Cortex of kidney (tissue), 1 donor: ENCODE data around the gene CRHR2.
"Not testable (repeated sequence)": the region's sequence is repeated elsewhere in the genome, so short reads cannot be mapped to it uniquely, and the experiment has no call there.

Experiments used
- DNase-seq: peaks from one replicate; lab custom pipeline; 2025; lab: John Stamatoyannopoulos, UW

CRHR2 gene

GRCh38 chr7:30682212-30683083 is at the start of gene CRHR2:
Gene CRHR2 (minus strand): TSS chr7:30682456. CDS start chr7:30682280, 176 bp downstream.
- DNase-seq: no peak

DNA sequence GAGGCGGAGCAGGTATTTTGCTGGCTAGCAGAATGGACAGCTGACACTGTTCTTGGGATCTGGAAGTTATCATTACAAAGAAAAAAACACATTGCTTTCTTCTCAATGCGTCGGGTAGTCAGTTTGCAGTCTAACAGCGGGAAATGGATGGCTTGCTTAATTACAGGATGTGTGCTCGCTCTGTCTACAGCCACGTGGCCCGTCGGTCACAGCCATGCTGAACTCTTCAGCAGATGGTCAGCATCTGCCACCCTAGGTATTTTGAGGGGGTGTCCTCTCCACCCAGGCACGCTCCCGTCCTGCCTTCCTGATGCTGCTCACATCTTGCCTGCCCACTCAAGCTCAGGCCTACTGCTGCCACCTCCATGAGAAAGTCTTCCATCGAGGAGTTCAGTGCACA is 49.3 kb upstream of the CRHR2 start:
- no peak for DNase-seq

GRCh38 chr7:30730996-30731395 is 48.7 kb upstream of the CRHR2 start:
- DNase-seq: no peak

DNA sequence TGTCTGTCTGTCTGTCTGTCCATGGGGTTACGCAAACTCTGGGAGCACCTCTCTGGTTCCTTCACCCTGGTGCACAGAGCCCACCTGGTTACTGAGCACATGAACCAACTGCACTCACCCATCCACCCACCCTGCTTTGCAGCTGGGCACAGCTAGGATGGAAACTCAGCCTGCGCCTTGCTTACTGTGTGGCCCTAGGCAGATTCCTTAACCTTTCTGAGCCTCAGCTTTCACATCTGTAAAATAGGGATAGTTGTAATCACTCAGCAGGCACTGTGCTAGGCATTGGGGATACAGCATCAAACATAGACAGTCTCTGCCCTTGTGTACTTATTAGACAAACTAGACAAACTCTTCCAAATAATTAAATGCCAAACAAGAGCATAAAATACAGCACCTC is 47.8 kb upstream of the CRHR2 start:
- DNase-seq: no peak

GRCh38 chr7:30729642-30730041 is 47.4 kb upstream of the CRHR2 start:
- no peak for DNase-seq

GRCh38 chr7:30728591-30729100 is 46.4 kb upstream of the CRHR2 start:
- no peak for DNase-seq

DNA sequence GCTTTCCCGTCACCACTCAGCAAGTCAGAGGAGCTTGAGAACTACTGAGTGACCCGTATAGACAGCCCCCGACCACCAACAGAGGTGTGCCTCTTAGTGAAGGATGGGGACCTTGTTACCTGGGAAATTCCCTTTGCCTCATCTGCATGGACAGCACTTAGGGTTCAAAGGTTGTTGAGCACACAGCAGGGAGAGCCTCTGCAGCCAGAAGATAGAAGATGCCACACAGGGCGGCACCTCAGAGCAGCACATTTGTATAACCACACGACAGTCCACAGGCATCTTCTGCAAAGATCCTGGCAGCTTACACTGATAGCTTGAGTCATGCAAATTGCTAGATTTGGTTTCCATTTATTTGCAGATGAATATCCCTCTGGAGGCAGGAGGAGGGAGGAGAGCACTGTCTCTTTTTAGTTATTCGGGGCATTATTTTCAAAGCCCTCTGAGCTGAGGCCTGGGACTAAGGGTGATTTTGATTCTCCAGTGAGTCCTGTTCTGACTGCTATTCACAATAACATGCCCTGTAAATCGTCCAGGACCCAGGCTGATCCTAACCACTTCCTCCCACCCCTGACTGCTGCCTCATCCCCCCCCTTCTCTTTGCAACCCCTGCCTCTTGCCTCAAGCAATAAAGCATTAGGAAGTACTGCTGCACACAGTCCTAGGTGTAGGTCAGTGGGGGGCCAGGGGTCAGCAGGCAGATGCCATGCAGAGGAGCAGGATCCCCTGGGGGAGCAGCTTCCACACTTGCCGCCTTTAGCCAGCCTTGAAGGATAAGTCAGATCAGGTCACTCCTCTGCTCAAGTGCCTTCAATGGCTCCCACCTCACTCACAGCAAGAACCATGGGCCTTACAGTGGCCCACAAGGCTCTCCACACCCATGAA is 45.0 kb upstream of the CRHR2 start:
- DNase-seq: no peak

- no peak for DNase-seq
These were observed 44.2 kb upstream of the CRHR2 start for GRCh38 chr7:30726296-30727006.

GRCh38 chr7:30723776-30724175 is 41.5 kb upstream of the CRHR2 start:
- no peak for DNase-seq

DNA sequence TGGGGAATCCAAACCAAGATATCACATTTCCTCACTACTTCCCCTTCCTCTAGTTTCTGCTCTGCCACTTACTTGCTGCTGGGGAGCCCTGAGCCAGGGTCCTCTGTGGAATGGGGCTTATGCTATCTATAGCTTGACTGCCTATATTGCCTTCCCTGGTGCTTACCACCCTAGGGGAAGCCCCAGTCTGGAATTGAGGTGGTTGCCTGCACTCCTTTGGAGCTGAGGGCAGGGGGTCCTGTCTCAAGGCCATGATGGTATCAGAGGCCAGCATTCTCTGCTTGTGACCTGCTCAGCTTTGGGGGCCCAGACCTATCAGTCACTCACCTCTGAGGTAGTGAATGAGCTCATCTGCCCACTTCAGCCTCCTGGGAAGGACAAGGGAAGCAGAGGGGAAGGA is 40.4 kb upstream of the CRHR2 start:
- DNase-seq: no peak

DNA sequence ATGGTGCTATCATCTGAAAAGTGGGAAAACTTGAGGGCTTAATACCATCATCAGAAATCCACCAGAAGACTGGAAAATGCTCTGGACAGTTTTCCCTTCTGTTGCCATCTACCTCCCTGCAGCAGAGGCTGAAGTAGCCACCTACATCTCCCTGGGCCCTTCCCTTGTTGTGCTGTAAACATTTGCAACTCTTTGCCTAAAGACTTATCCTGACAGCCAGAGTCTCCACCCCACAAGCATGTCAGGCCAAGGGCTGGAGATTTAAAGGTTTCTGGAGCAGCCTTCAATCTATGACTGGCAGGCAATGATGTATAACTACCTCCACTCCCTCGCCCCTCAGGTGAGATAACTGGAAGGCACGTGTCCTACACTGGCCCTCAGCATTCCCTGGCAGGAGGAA is 39.9 kb upstream of the CRHR2 start:
- no peak for DNase-seq

- no peak for DNase-seq
These were observed 39.0 kb upstream of the CRHR2 start for GRCh38 chr7:30721211-30721610.

DNA sequence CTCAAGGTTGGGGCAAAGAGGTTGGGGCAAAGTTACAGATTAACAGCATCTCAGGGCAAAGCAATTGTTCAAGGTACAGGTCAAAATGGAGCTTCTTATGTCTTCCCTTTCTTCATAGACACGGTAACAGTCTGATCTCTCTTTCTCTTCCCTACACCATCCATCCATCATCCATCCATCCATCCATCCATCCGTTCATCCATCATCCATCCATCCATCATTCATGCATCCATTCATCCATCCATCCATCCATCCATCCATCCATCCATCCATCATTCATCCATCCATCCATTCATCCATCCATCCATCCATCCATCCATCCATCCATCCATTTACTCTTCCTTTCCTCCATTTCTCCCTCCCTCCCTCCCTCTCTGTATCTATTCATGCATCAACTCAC is 37.2 kb upstream of the CRHR2 start:
- DNase-seq: not testable (repeated sequence)

DNA sequence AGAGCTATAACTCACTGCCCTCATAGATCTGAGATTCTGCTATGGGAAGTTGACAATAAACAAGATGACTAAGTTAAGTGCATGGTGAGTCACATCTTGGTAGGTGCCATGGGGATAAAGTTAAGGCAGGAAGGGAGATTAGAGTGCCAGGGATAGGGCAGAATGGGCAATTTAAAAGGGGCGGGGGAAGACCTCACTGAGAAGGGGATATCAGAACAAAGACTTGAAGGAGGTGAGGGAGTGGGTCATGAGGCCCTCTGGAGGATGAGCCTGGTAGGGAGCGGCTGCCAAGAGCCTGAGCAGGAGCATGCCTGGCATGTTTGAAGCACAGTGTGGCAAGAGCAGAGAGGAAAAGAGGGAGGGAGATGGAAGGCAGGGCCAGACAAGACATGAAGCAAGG is 34.9 kb upstream of the CRHR2 start:
- DNase-seq: no peak

- no peak for DNase-seq
These were observed 31.9 kb upstream of the CRHR2 start for GRCh38 chr7:30714129-30714528.

DNA sequence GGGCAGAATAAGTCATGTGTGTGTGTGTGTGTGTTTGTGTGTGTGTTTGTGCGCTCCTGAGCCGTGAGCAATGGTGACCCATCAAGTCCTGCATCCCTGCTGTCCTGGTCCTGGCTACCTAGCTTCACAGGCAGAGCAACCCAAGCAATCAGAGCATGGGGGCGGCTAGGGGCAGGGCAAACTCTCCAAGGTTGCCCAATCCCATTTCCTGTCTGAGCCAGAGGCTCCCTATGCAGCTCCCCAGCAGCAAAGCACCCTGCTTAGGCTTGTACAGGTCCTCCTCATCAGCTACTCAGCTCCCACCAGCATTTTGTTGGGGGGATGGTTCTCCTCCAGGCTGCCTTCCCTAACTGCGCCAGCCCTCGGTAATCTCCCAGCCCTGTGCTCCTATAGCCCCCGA is 31.1 kb upstream of the CRHR2 start:
- DNase-seq: no peak

- no peak for DNase-seq
These were observed 28.4 kb upstream of the CRHR2 start for GRCh38 chr7:30710669-30711068.

GRCh38 chr7:30709549-30709948 is 27.3 kb upstream of the CRHR2 start:
- DNase-seq: no peak

GRCh38 chr7:30708983-30709382 is 26.7 kb upstream of the CRHR2 start:
- no peak for DNase-seq

GRCh38 chr7:30708412-30708811 is 26.2 kb upstream of the CRHR2 start:
- DNase-seq: no peak

GRCh38 chr7:30707391-30708357 is 25.4 kb upstream of the CRHR2 start:
- no peak for DNase-seq
